ENCODE measurements around the gene DCTN3. TPM values are rescaled to one million over a fixed set of nuclear protein-coding genes. Genes with fewer than 3 reads are reported as not detected.

Gene DCTN3
- total RNA-seq, 2 experiments from 2014 or later = 81.5 to 84.4 TPM

DNA sequence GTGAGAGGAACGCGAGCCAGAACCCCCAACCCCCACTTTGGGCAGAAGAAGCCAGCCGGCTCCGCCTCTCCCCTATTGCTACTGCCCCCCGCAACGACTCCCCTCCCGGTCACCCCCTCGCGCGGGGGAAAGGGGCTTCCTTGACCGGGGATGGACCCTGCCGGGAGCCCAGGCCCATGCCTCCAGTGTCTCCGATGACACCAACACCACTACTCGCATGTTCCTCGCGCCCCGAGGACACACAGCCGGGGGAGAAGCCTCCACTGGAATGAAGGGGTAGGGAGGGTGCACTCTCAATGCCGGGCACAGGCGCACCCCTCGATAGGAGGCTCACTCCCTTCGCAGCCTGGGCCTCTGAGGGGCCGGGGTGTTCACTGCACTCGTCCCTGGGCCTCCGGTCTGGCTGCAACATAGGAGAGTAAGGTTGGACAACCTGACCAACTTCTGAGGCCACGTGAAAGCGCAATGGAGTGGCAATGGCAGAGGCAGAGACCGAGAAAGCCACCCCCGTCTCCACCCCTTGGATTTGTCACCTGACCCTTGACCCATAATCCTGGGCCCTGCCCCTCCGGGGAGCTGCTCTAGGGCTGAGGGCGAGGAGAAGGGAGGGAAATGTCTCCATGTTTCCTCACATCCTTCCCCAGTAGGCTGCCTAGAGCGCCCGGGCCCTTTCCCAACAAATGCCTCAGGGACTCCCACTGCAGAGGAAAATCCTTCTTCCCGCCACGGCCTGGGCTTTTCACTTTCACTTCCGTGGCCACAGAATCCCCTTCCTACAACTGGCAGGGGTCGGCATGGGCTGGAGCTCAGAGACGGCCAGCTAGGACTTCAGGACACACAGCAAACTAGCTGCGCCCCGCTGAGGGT is 29.7 kb downstream of the DCTN3 start:
- DNase-seq = peak in 3 of 14 experiments; percentile 14 to 27 (median 19)
- Histone ChIP-seq H3K36me3 (ENCODE audit: insufficient read depth, low read length) (no peaks in the 10 kb centered on the region), H3K4me3 (ENCODE audit: low read length) (peak overlapping the region; percentile 63), H3K27ac (ENCODE audit: low read depth in 1 of 2, low read length in 2 of 2) (no peak overlapping the region), H3K27me3 (ENCODE audit: control insufficient read depth in 1 of 2, insufficient read depth in 2 of 2, low read length in 2 of 2) (peaks cover 76 to 83% of the 10 kb centered on the region in 2 experiments), H3K4me1 (ENCODE audit: insufficient read depth, low read length) (peaks cover 30% of the 10 kb centered on the region), H3K9me3 (ENCODE audit: control insufficient read depth in 1 of 2, insufficient read depth in 1 of 2, low read length in 2 of 2) (peaks cover 0 to 17% of the 10 kb centered on the region in 2 experiments)
- peak; percentile 16 for ATAC-seq (ENCODE audit: poor library complexity)
- Mint-ChIP-seq H3K9me3 (no peaks in the 10 kb centered on the region), H3K4me3 (peak overlapping the region; percentile 80), H3K27me3 (peaks cover 85% of the 10 kb centered on the region), H3K4me1 (ENCODE audit: low read depth) (peaks cover 26% of the 10 kb centered on the region), H3K36me3 (ENCODE audit: low read depth) (no peaks in the 10 kb centered on the region), H3K27ac (no peak overlapping the region)
- TF ChIP-seq, protein P1, sequence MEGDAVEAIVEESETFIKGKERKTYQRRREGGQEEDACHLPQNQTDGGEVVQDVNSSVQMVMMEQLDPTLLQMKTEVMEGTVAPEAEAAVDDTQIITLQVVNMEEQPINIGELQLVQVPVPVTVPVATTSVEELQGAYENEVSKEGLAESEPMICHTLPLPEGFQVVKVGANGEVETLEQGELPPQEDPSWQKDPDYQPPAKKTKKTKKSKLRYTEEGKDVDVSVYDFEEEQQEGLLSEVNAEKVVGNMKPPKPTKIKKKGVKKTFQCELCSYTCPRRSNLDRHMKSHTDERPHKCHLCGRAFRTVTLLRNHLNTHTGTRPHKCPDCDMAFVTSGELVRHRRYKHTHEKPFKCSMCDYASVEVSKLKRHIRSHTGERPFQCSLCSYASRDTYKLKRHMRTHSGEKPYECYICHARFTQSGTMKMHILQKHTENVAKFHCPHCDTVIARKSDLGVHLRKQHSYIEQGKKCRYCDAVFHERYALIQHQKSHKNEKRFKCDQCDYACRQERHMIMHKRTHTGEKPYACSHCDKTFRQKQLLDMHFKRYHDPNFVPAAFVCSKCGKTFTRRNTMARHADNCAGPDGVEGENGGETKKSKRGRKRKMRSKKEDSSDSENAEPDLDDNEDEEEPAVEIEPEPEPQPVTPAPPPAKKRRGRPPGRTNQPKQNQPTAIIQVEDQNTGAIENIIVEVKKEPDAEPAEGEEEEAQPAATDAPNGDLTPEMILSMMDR (IDR thresholded peaks at IDR 0.05) = no peak
- POLR2A ChIA-PET = interaction anchor here (1.0 kb wide), 1 partner anchor 21 kb away, joined by 3 read pairs; the partner anchor contains the start of gene RPP25L
- intact Hi-C loops (cut with DNase I, micrococcal nuclease) = loop anchor here (1.0 to 10.0 kb wide), 4 partner anchors 46 to 258 kb away; no protein-coding TSS in a partner anchor
- CTCF ChIA-PET = interaction anchor here (1.1 to 2.5 kb wide), 6 partner anchors 21 to 187 kb away, joined by 3 to 11 read pairs (median 8); partner anchors contain the start of gene RPP25L

DNA sequence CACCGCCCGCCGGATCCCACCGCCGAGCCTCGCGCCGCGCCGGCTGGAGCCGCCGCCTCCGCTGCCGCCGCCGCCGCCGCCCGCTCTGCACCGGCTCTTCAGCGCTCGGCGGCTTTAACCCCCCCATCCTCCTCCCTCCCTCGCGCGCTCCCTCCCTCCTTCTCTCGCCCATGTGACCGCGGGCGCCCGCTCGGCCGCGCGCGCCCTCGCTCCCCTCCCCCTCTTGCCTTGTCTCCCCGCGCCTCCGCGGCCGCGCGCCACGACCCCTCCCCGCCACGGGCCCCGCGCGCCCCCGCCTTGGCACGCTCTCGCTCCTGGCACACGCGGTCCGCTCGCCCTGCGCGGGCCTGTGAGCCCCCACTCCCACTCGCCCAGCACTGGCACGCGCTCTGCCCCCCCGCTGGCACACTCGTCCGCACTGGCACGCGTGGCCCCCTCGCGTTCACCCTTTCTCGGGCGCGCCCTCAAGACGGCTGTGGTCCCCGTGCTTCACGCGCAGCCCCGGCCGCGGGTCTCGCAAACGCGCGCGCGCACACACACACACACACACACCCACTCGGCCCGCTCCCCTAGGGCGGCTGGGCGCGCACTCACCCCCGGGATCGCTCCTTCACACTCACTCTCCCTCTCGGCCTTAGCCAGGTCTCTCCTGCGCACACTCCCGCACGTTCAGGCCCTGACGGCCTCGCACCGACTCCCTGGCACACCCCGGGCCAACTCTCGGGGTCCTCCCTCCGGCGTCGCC is 30.5 kb downstream of the DCTN3 start, which contains the start of gene CNTFR:
Gene CNTFR (minus strand): TSS at position 89 of the 745 bp plus-strand sequence. CDS start 20,743 bp downstream, outside the sequence.
- H3K27me3 ChIP-seq (ENCODE audit: control insufficient read depth in 1 of 2, insufficient read depth in 2 of 2, low read length in 2 of 2) = peaks cover 76 to 91% of the 10 kb centered on the region in 2 experiments
- Mint-ChIP-seq H3K4me3 (peak within 1 kb of the TSS; percentile 80), H3K27me3 (peaks cover 88% of the 10 kb centered on the region), H3K9me3 (no peaks in the 10 kb centered on the region), H3K27ac (no peak within 1 kb of the TSS), H3K36me3 (ENCODE audit: low read depth) (no peaks in the 10 kb centered on the region), H3K4me1 (ENCODE audit: low read depth) (peaks cover 26% of the 10 kb centered on the region)
- ChIA-PET POLR2A (no interaction called here), CTCF (no interaction called here)
- intact Hi-C loops (cut with DNase I, micrococcal nuclease) = loop anchor here (5.0 to 10.0 kb wide), 2 partner anchors 45 to 258 kb away; no protein-coding TSS in a partner anchor
- H3K4me1 ChIP-seq (ENCODE audit: insufficient read depth, low read length) = peaks cover 30% of the 10 kb centered on the region
- H3K36me3 ChIP-seq (ENCODE audit: insufficient read depth, low read length) = no peaks in the 10 kb centered on the region
- ATAC-seq (ENCODE audit: poor library complexity) (peak; percentile 50), DNase-seq (peak in 2 of 14 experiments; percentile 45 to 49)
- peak within 1 kb of the TSS; percentile 63 for H3K4me3 ChIP-seq (ENCODE audit: low read length)
- TF ChIP-seq, protein P1 (IDR thresholded peaks at IDR 0.05) = no peak
- H3K9me3 ChIP-seq (ENCODE audit: control insufficient read depth in 1 of 2, insufficient read depth in 1 of 2, low read length in 2 of 2) = peaks cover 0 to 17% of the 10 kb centered on the region in 2 experiments
- H3K27ac ChIP-seq (ENCODE audit: low read depth in 1 of 2, low read length in 2 of 2) = no peak within 1 kb of the TSS

Measured in CD4-positive, alpha-beta T cell (primary cell).